Measurements from ENCODE around the gene ESR2. TPM values are rescaled to one million over a fixed set of nuclear protein-coding genes. Genes with fewer than 3 reads are reported as not detected.

Gene ESR2
- total RNA-seq, 1 donor from 2014 or later, result 0.30 TPM

DNA sequence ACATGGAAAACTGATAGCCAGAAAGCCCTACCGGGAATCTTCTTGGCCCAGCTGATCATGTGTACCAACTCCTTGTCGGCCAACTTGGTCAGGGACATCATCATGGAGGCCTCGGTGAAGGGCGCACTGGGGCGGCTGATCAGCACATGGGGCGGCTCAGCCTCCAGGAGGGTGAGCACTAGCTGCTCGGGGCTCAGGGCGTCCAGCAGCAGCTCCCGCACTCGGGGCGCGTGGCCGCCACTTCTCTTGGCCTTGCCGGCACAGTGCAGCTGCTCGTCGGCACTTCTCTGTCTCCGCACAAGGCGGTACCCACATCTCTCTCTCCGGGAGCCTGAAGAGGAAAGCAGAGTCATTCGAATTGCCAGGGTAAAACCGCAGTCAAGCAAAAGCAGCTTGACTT is 33.8 kb downstream of the ESR2 start:
- Histone ChIP-seq H3K4me1 (no peaks in the 10 kb centered on the region), H3K27me3 (ENCODE audit: low read depth) (no peaks in the 10 kb centered on the region), H3K9me3 (no peaks in the 10 kb centered on the region), H3K36me3 (no peaks in the 10 kb centered on the region), H3K4me3 (no peak overlapping the region), H3K27ac (no peak overlapping the region)
- ATAC-seq (no peak), DNase-seq (no peak)
- TF ChIP-seq, protein P1, sequence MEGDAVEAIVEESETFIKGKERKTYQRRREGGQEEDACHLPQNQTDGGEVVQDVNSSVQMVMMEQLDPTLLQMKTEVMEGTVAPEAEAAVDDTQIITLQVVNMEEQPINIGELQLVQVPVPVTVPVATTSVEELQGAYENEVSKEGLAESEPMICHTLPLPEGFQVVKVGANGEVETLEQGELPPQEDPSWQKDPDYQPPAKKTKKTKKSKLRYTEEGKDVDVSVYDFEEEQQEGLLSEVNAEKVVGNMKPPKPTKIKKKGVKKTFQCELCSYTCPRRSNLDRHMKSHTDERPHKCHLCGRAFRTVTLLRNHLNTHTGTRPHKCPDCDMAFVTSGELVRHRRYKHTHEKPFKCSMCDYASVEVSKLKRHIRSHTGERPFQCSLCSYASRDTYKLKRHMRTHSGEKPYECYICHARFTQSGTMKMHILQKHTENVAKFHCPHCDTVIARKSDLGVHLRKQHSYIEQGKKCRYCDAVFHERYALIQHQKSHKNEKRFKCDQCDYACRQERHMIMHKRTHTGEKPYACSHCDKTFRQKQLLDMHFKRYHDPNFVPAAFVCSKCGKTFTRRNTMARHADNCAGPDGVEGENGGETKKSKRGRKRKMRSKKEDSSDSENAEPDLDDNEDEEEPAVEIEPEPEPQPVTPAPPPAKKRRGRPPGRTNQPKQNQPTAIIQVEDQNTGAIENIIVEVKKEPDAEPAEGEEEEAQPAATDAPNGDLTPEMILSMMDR (IDR thresholded peaks at IDR 0.05), result no peak
- intact Hi-C loops (cut with DNase I), result no loop called here

DNA sequence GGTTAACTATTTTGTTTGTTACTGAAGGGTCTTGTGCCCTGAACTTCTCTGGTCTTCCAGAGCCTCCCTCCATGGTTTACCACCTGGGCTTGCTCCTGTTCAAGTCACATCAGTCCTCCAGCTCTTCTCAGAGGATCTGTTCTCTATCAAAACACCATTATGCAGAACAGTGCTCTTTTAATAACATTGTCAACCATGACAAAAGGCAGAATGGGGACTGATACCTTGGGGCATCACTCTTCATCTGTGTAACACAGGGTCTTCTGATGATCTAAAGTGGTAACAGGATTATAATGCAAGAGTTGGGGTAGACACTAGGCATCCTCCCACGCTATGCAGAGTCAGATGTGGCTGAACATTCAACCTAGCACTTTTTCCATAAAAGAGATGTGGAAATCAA is 38.4 kb downstream of the ESR2 start:
- TF ChIP-seq, protein P1 (IDR thresholded peaks at IDR 0.05), result no peak
- no peak overlapping the region for H3K27ac ChIP-seq
- intact Hi-C loops (cut with DNase I), result no loop called here
- H3K9me3 ChIP-seq, result no peaks in the 10 kb centered on the region
- no peak for DNase-seq
- no peak overlapping the region for H3K4me3 ChIP-seq
- H3K36me3 ChIP-seq, result no peaks in the 10 kb centered on the region
- H3K27me3 ChIP-seq (ENCODE audit: low read depth), result no peaks in the 10 kb centered on the region
- ATAC-seq, result no peak
- no peaks in the 10 kb centered on the region for H3K4me1 ChIP-seq

DNA sequence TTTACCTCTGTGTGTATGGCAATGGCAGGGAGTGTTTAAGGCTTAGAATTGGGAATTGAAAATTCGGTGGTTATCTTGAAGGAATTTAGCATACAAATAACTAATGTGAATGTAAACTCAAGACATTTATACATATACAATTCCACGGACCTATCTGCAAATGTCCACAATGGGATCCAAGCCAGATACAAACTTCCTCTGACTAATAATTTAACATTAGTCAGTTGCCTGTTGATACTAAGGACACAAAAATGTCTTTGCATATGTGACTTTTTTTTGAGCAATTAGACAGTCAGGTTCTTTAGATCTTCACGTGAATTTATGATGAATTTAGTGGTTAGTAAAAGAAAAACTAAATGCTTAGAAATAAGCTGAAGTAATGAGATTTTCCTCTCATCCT is 40.5 kb downstream of the ESR2 start:
- H3K9me3 ChIP-seq, result no peaks in the 10 kb centered on the region
- DNase-seq (no peak), ATAC-seq (no peak)
- no peaks in the 10 kb centered on the region for H3K36me3 ChIP-seq
- no peak overlapping the region for H3K27ac ChIP-seq
- H3K4me3 ChIP-seq, result no peak overlapping the region
- H3K4me1 ChIP-seq, result no peaks in the 10 kb centered on the region
- TF ChIP-seq, protein P1 (IDR thresholded peaks at IDR 0.05), result no peak
- intact Hi-C loops (cut with DNase I), result no loop called here
- no peaks in the 10 kb centered on the region for H3K27me3 ChIP-seq (ENCODE audit: low read depth)

DNA sequence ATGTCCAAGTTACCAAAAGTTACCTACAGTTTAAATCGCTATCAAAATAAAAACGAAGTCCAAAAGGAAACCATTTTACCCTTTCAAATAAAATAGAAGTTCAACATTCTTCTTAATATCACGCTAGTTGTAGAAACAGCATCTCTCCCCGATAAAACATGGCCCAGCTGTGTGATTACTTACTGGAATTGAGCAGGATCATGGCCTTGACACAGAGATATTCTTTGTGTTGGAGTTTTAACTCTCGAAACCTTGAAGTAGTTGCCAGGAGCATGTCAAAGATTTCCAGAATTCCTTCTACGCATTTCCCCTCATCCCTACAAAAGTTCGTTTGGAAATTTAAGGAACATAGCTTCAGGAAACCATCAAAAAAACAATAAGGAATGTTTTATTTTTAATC is 44.8 kb downstream of the ESR2 start:
- H3K27ac ChIP-seq, result no peak overlapping the region
- no peaks in the 10 kb centered on the region for H3K36me3 ChIP-seq
- H3K27me3 ChIP-seq (ENCODE audit: low read depth), result no peaks in the 10 kb centered on the region
- no peak for ATAC-seq
- intact Hi-C loops (cut with DNase I), result no loop called here
- H3K9me3 ChIP-seq, result no peaks in the 10 kb centered on the region
- no peak overlapping the region for H3K4me3 ChIP-seq
- H3K4me1 ChIP-seq, result no peaks in the 10 kb centered on the region
- TF ChIP-seq, protein P1 (IDR thresholded peaks at IDR 0.05), result no peak
- DNase-seq, result no peak

DNA sequence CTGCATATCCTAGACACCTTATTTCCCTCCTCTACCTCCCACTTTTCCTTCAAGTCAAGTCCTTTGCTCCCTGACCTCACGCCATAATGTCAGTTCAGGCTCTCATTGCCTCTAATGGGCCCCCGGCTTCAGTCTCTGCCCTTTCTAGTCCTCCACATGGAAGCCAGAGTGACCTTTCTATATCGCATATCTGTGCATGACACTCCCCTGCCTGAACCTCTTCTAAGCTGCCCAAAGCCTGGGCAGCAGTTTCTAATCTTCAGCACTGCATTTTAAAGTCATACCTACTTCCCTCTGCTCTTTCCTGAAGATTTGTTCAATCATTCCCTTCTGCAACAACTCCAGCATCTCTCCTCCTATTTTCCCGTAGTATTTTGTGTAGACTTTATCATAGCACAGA is 45.5 kb downstream of the ESR2 start:
- Histone ChIP-seq H3K36me3 (no peaks in the 10 kb centered on the region), H3K4me3 (no peak overlapping the region), H3K27ac (no peak overlapping the region), H3K9me3 (no peaks in the 10 kb centered on the region), H3K27me3 (ENCODE audit: low read depth) (no peaks in the 10 kb centered on the region), H3K4me1 (no peaks in the 10 kb centered on the region)
- ATAC-seq (no peak), DNase-seq (no peak)
- TF ChIP-seq, protein P1 (IDR thresholded peaks at IDR 0.05), result no peak
- intact Hi-C loops (cut with DNase I), result no loop called here

DNA sequence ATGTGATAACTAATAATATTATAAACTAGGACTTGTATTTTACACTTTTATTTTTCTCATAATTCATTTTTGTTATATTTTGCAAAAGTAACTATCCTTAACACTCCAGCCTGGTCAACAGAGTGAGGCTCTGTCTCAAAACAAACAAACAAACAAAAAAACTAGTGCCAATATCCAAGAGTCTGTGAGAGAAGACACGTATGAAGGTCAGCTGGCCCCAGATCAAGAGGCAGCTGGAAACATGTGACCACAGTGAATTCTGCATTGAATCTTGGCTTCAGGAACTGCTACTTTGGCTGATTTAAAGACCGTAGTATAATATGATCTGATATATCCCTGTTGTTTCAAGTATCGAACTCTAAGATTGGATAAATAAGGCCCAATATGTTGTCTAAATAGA is 47.0 kb downstream of the ESR2 start:
- TF ChIP-seq, protein P1 (IDR thresholded peaks at IDR 0.05), result no peak
- Histone ChIP-seq H3K27me3 (ENCODE audit: low read depth) (no peaks in the 10 kb centered on the region), H3K4me1 (no peaks in the 10 kb centered on the region), H3K4me3 (no peak overlapping the region), H3K27ac (no peak overlapping the region), H3K36me3 (no peaks in the 10 kb centered on the region), H3K9me3 (no peaks in the 10 kb centered on the region)
- intact Hi-C loops (cut with DNase I), result no loop called here
- ATAC-seq, result no peak
- DNase-seq, result no peak
